ENCODE measurements around the gene CDX2. TPM values are rescaled to one million over a fixed set of nuclear protein-coding genes. Genes with fewer than 3 reads are reported as not detected.

CDX2 gene
- total RNA-seq (ENCODE audit: unreplicated experiment), result 1.1 TPM
- long read RNA-seq, full-length matches to known transcripts, result 1 of 1 reads
- long read RNA-seq, partial matches to known transcripts, result 0 of 1 reads
- long read RNA-seq, other reads (novel, unspliced or antisense), result 0 of 1 reads

DNA sequence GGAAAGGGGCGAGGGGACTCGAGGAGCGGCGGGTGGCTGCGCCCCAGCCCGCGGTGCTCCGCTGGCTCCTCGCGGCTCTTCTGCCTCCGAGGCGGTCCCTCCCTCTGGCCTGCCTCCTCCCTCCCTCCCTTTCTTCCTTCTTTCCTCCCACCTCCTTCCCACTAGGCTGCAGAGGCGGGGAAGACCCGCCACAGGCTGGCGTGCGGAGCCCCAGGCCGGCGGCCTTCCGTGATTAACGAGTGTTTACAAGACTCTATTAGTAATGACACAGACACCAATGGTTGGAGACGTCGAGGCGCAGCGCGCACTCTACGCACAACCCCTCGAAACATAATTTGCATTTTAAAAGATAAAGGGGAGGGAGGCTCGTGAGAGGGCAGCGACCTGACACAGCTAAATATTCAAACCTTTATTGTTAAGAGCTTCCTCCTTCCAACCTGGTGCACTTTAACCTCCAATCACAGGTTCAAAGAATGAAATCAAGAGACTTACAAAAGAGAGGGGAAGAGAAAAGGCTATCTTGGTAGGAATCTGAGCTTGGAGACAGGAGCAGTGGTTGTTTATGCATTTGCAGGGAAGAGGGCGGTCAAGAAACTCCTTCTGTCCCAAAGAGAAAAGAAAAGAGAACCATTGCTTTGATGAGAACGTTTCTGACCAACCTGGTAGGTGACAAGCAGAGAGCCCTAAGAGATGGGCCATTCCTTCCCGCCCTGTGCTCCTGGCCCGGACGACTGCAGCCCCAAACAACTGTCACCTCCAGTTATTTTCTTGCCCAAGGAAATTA, at the start of gene CDX2:
CDX2 (minus strand) TSS at position 234 of the 784 bp plus-strand sequence. CDS start 309 bp downstream, outside the sequence.
- DNase-seq, result peak; percentile 33
- peaks cover 43% of the 10 kb centered on the region for H3K27me3 Mint-ChIP-seq (ENCODE audit: unreplicated experiment)
- no peak within 1 kb of the TSS for H3K27ac Mint-ChIP-seq (ENCODE audit: unreplicated experiment)
- no peaks in the 10 kb centered on the region for H3K36me3 Mint-ChIP-seq (ENCODE audit: unreplicated experiment)
- peaks cover 26% of the 10 kb centered on the region for H3K9me3 Mint-ChIP-seq (ENCODE audit: unreplicated experiment)
- TF ChIP-seq, protein P1, sequence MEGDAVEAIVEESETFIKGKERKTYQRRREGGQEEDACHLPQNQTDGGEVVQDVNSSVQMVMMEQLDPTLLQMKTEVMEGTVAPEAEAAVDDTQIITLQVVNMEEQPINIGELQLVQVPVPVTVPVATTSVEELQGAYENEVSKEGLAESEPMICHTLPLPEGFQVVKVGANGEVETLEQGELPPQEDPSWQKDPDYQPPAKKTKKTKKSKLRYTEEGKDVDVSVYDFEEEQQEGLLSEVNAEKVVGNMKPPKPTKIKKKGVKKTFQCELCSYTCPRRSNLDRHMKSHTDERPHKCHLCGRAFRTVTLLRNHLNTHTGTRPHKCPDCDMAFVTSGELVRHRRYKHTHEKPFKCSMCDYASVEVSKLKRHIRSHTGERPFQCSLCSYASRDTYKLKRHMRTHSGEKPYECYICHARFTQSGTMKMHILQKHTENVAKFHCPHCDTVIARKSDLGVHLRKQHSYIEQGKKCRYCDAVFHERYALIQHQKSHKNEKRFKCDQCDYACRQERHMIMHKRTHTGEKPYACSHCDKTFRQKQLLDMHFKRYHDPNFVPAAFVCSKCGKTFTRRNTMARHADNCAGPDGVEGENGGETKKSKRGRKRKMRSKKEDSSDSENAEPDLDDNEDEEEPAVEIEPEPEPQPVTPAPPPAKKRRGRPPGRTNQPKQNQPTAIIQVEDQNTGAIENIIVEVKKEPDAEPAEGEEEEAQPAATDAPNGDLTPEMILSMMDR (IDR thresholded peaks at IDR 0.05; ENCODE audit: partially characterized antibody, unreplicated experiment), result no peak
- peak within 1 kb of the TSS; percentile 35 for H3K4me3 Mint-ChIP-seq (ENCODE audit: unreplicated experiment)
- H3K4me1 Mint-ChIP-seq (ENCODE audit: low read depth, unreplicated experiment), result peaks cover 19% of the 10 kb centered on the region

DNA sequence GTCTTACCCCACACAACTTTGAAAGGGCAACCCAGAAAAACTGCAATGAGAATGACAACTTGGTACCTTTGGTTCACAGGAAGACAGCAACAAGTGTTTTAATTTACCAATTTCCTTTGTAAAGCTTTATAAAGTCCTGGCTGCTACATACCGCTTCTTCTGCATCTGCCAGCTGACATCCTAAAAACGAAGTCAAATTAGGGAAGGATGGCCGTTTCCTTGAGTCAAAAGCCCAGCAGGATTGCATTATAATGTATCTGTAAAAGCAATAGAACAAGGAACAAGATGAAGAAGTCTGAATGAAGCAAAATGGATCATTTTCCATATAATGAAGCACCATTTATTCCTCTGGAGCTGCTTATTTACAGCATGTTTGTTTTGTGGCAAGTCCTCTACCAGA, 45.2 kb upstream of the CDX2 start:
- no peak overlapping the region for H3K4me3 Mint-ChIP-seq (ENCODE audit: unreplicated experiment)
- H3K27ac Mint-ChIP-seq (ENCODE audit: unreplicated experiment), result no peak overlapping the region
- H3K27me3 Mint-ChIP-seq (ENCODE audit: unreplicated experiment), result no peaks in the 10 kb centered on the region
- TF ChIP-seq, protein P1 (IDR thresholded peaks at IDR 0.05; ENCODE audit: partially characterized antibody, unreplicated experiment), result no peak
- no peaks in the 10 kb centered on the region for H3K4me1 Mint-ChIP-seq (ENCODE audit: low read depth, unreplicated experiment)
- DNase-seq, result no peak
- no peaks in the 10 kb centered on the region for H3K36me3 Mint-ChIP-seq (ENCODE audit: unreplicated experiment)
- H3K9me3 Mint-ChIP-seq (ENCODE audit: unreplicated experiment), result no peaks in the 10 kb centered on the region

GRCh38 chr13:28013482-28013881, 44.4 kb upstream of the CDX2 start:
- no peaks in the 10 kb centered on the region for H3K27me3 Mint-ChIP-seq (ENCODE audit: unreplicated experiment)
- no peaks in the 10 kb centered on the region for H3K9me3 Mint-ChIP-seq (ENCODE audit: unreplicated experiment)
- no peaks in the 10 kb centered on the region for H3K4me1 Mint-ChIP-seq (ENCODE audit: low read depth, unreplicated experiment)
- no peak overlapping the region for H3K27ac Mint-ChIP-seq (ENCODE audit: unreplicated experiment)
- no peak overlapping the region for H3K4me3 Mint-ChIP-seq (ENCODE audit: unreplicated experiment)
- H3K36me3 Mint-ChIP-seq (ENCODE audit: unreplicated experiment), result no peaks in the 10 kb centered on the region
- TF ChIP-seq, protein P1 (IDR thresholded peaks at IDR 0.05; ENCODE audit: partially characterized antibody, unreplicated experiment), result no peak
- no peak for DNase-seq

DNA sequence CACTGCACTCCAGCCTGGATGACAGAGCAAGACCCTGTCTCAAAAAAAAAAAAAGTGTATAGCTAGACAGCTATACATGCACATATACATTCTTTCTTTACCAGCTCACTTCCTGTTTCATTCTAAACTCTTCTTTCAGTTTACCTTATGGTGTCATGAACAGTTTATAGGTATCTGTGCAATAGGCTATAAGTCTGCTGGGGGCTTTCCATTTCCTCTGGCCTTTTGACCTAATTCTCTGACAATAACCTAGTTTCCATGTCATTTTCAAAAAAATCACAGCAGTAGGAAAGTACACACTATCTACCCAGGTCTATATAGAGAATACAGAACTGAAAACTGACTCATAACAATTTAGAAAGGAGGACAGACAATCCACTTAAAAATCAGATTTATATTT, 43.8 kb upstream of the CDX2 start:
- no peak for DNase-seq
- no peaks in the 10 kb centered on the region for H3K4me1 Mint-ChIP-seq (ENCODE audit: low read depth, unreplicated experiment)
- TF ChIP-seq, protein P1 (IDR thresholded peaks at IDR 0.05; ENCODE audit: partially characterized antibody, unreplicated experiment), result no peak
- H3K36me3 Mint-ChIP-seq (ENCODE audit: unreplicated experiment), result no peaks in the 10 kb centered on the region
- H3K27ac Mint-ChIP-seq (ENCODE audit: unreplicated experiment), result no peak overlapping the region
- no peak overlapping the region for H3K4me3 Mint-ChIP-seq (ENCODE audit: unreplicated experiment)
- H3K27me3 Mint-ChIP-seq (ENCODE audit: unreplicated experiment), result no peaks in the 10 kb centered on the region
- H3K9me3 Mint-ChIP-seq (ENCODE audit: unreplicated experiment), result no peaks in the 10 kb centered on the region

DNA sequence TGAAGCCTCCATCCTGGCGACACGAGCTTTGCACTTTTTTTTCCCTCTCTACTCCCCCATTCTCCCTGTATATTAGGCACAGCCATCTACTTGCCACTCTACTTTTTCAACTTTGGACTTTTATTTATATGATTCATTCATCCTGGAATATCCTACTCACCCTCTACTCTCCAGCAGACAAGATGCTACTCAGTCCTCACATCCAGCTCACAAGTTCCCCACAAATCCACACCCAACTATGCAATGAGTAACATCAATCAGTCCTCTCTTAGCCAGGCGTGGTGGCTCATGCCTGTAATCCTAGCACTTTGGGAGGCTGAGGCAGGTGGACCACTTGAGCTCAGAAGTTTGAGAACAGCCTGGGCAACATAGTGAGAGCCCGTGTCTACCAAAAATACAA, 43.3 kb upstream of the CDX2 start:
- DNase-seq, result no peak
- no peak overlapping the region for H3K27ac Mint-ChIP-seq (ENCODE audit: unreplicated experiment)
- H3K4me3 Mint-ChIP-seq (ENCODE audit: unreplicated experiment), result no peak overlapping the region
- no peaks in the 10 kb centered on the region for H3K4me1 Mint-ChIP-seq (ENCODE audit: low read depth, unreplicated experiment)
- H3K9me3 Mint-ChIP-seq (ENCODE audit: unreplicated experiment), result no peaks in the 10 kb centered on the region
- TF ChIP-seq, protein P1 (IDR thresholded peaks at IDR 0.05; ENCODE audit: partially characterized antibody, unreplicated experiment), result no peak
- no peaks in the 10 kb centered on the region for H3K27me3 Mint-ChIP-seq (ENCODE audit: unreplicated experiment)
- H3K36me3 Mint-ChIP-seq (ENCODE audit: unreplicated experiment), result no peaks in the 10 kb centered on the region

Data from glutamatergic neuron (in vitro differentiated cells).